NCI-H748 (cell line): Measurements from ENCODE around the gene KRT14.
"Not testable (repeated sequence)": the region's sequence is repeated elsewhere in the genome, so short reads cannot be mapped to it uniquely, and the experiment has no call there.

Experiments
- DNase-seq: peaks from one replicate; lab custom pipeline; 2025; ENCODE audit not compliant: unreplicated experiment; lab: John Stamatoyannopoulos, UW

Gene KRT14

GRCh38 chr17:41580244-41580575, 6.5 kb downstream of the KRT14 start:
- no peak for DNase-seq

GRCh38 chr17:41579484-41580243, 7.0 kb downstream of the KRT14 start:
- DNase-seq = peak; percentile 86

- DNase-seq = no peak
Measured at GRCh38 chr17:41578971-41579370, 7.7 kb downstream of the KRT14 start.

GRCh38 chr17:41578538-41578937, 8.2 kb downstream of the KRT14 start:
- DNase-seq = no peak

- not testable (repeated sequence) for DNase-seq
Measured at GRCh38 chr17:41576740-41577139, 10.0 kb downstream of the KRT14 start.

- no peak for DNase-seq
Measured at GRCh38 chr17:41575336-41575735, 11.4 kb downstream of the KRT14 start.

- DNase-seq = no peak
Measured at GRCh38 chr17:41571561-41572434, 14.9 kb downstream of the KRT14 start, which contains the start of gene KRT9. KRT9 (minus strand) TSS chr17:41572059; CDS start chr17:41571992, 67 bp downstream.

GRCh38 chr17:41567317-41567716, 19.4 kb downstream of the KRT14 start:
- no peak for DNase-seq

- DNase-seq = no peak
Measured at GRCh38 chr17:41565338-41565737, 21.4 kb downstream of the KRT14 start.

- no peak for DNase-seq
Measured at GRCh38 chr17:41563607-41564170, 23.0 kb downstream of the KRT14 start.

GRCh38 chr17:41561554-41561953, 25.1 kb downstream of the KRT14 start:
- no peak for DNase-seq

- DNase-seq = no peak
Measured at GRCh38 chr17:41559548-41559947, 27.1 kb downstream of the KRT14 start.

- DNase-seq = no peak
Measured at GRCh38 chr17:41556931-41557330, 29.8 kb downstream of the KRT14 start.

GRCh38 chr17:41556306-41556705, 30.4 kb downstream of the KRT14 start:
- no peak for DNase-seq

GRCh38 chr17:41555105-41555887, 31.4 kb downstream of the KRT14 start:
- DNase-seq = no peak

GRCh38 chr17:41553987-41554680, 32.6 kb downstream of the KRT14 start:
- DNase-seq = no peak

- no peak for DNase-seq
Measured at GRCh38 chr17:41553176-41553575, 33.5 kb downstream of the KRT14 start.

- no peak for DNase-seq
Measured at GRCh38 chr17:41552455-41552854, 34.2 kb downstream of the KRT14 start.

- no peak for DNase-seq
Measured at GRCh38 chr17:41551365-41551764, 35.3 kb downstream of the KRT14 start.

- no peak for DNase-seq
Measured at GRCh38 chr17:41549596-41550039, 37.1 kb downstream of the KRT14 start.
